HG03103 (cell line): ENCODE data around the gene RAB18.
A peak's percentile ranks its signal among the peaks of the same experiment; 100 is the strongest.
"Not testable (repeated sequence)": the region's sequence is repeated elsewhere in the genome, so short reads cannot be mapped to it uniquely, and the experiment has no call there.

ENCODE experiments used
- ATAC-seq: cut with Tn5 transposase; IDR thresholded peaks from one replicate; pipeline ENCODE4 v1.9.1; 2021; ENCODE audit warnings: low read depth; ENCODE audit not compliant: unreplicated experiment

Gene RAB18

GRCh38 chr10:27504007-27504807 lies at the start of gene RAB18:
Gene RAB18, plus strand, starts transcription at chr10:27504304. Its CDS starts 66 bp downstream, at chr10:27504370.
- peak; percentile 97 for ATAC-seq

GRCh38 chr10:27454837-27455236 lies 49.3 kb upstream of the RAB18 start:
- ATAC-seq, result no peak

GRCh38 chr10:27457261-27457945 lies 46.7 kb upstream of the RAB18 start:
- no peak for ATAC-seq

- no peak for ATAC-seq
Measured at GRCh38 chr10:27457966-27458365, 46.1 kb upstream of the RAB18 start.

- no peak for ATAC-seq
Measured at GRCh38 chr10:27461312-27461711, 42.8 kb upstream of the RAB18 start.

GRCh38 chr10:27463961-27464360 lies 40.1 kb upstream of the RAB18 start:
- no peak for ATAC-seq

- peak; percentile 54 for ATAC-seq
Measured at GRCh38 chr10:27464993-27465392, 39.1 kb upstream of the RAB18 start.

- not testable (repeated sequence) for ATAC-seq
Measured at GRCh38 chr10:27465596-27465995, 38.5 kb upstream of the RAB18 start.

- no peak for ATAC-seq
Measured at GRCh38 chr10:27470885-27471284, 33.2 kb upstream of the RAB18 start.

GRCh38 chr10:27474741-27475140 lies 29.4 kb upstream of the RAB18 start:
- ATAC-seq, result no peak

GRCh38 chr10:27479016-27479415 lies 25.1 kb upstream of the RAB18 start:
- no peak for ATAC-seq

- no peak for ATAC-seq
Measured at GRCh38 chr10:27481486-27481885, 22.6 kb upstream of the RAB18 start.

- no peak for ATAC-seq
Measured at GRCh38 chr10:27482984-27483956, 20.8 kb upstream of the RAB18 start.

- ATAC-seq, result no peak
Measured at GRCh38 chr10:27485368-27485767, 18.7 kb upstream of the RAB18 start.

- no peak for ATAC-seq
Measured at GRCh38 chr10:27485986-27486385, 18.1 kb upstream of the RAB18 start.

GRCh38 chr10:27490807-27491206 lies 13.3 kb upstream of the RAB18 start:
- ATAC-seq, result no peak

- no peak for ATAC-seq
Measured at GRCh38 chr10:27494116-27494805, 9.8 kb upstream of the RAB18 start.

GRCh38 chr10:27496137-27496536 lies 8.0 kb upstream of the RAB18 start:
- ATAC-seq, result no peak

GRCh38 chr10:27500096-27500495 lies 4.0 kb upstream of the RAB18 start:
- ATAC-seq, result no peak

- no peak for ATAC-seq
Measured at GRCh38 chr10:27500886-27501285, 3.2 kb upstream of the RAB18 start.
